Left lung (tissue), 10 donors: ENCODE measurements around the gene OR10J4. TPM values are rescaled to one million over a fixed set of nuclear protein-coding genes. Genes with fewer than 3 reads are reported as not detected.
A peak's percentile ranks its signal among the peaks of the same experiment; 100 is the strongest.
"Not testable (repeated sequence)": the region's sequence is repeated elsewhere in the genome, so short reads cannot be mapped to it uniquely, and the experiment has no call there.

Experiments
- ATAC-seq: fragments of 200-7000 bp; cut with Tn5 transposase; one replicate; pipeline ENCODE4 v1.9.1; 2020; ENCODE audit warnings: moderate library complexity
- DNase-seq, 4 donors: peaks; one replicate each; pipeline ENCODE4 v3.0.0-alpha.2; 2013 to 2020
- H3K27ac ChIP-seq, 2 donors: fragments of 200-600 bp; sonication (generic) in 1 of 2; one replicate each; pipeline versions ENCODE4 v1.5.0 to v1.8.0; 2020 to 2021
- H3K27me3 ChIP-seq, 2 donors: fragments of 200-600 bp; sonication (generic) in 1 of 2; one replicate each; pipeline versions ENCODE4 v1.5.0 to v1.8.0; 2020 to 2021
- H3K36me3 ChIP-seq, 2 donors: fragments of 200-600 bp; sonication (generic) in 1 of 2; one replicate each; pipeline versions ENCODE4 v1.5.0 to v1.8.0; 2020 to 2021
- H3K4me1 ChIP-seq, 2 donors: fragments of 200-600 bp; one replicate each; pipeline ENCODE4 v1.8.0; 2021
- H3K4me3 ChIP-seq, 2 donors: fragments of 200-600 bp; sonication (generic) in 1 of 2; one replicate each; pipeline versions ENCODE4 v1.5.0 to v1.8.0; 2020 to 2021; ENCODE audit warnings: mild to moderate bottlenecking in 1 of 2
- H3K9me3 ChIP-seq, 2 donors: fragments of 200-600 bp; sonication (generic) in 1 of 2; one replicate each; pipeline versions ENCODE4 v1.5.0 to v1.8.0; 2020 to 2021
- intact Hi-C, 2 donors: fragments of 100-400 bp; cut with DNase I; formaldehyde crosslinking; loops; one replicate each; pipeline versions ENCODE4 v1.11.2 to v1.14.2; 2022
- polyA plus RNA-seq, 6 donors: library from polyadenylated mRNA; unstranded; fragments of 120-200 nt; gene quantifications; one replicate each; pipeline ENCODE4 v1.2.1, GENCODE V29; 2013; ENCODE audit not compliant: insufficient read length in 6 of 6
- total RNA-seq, 2 donors: library from RNA; stranded (reverse); fragmentation: NEBNext Ultra II Directional; extraction: Animal tissue kit (Norgen Biotek cat#: 25700); gene quantifications; one replicate each; pipeline ENCODE4 v1.2.1, GENCODE V29; 2021
- TF ChIP-seq, protein P1 (sequence below), 2 donors: fragments of 200-600 bp; sonication (generic) in 1 of 2; IDR thresholded peaks; one replicate each; pipeline versions ENCODE4 v1.5.0 to v1.8.0; 2021; ENCODE audit warnings: antibody characterized with exemption in 2 of 2
- donor health status: DM: no; HTN: yes; CAD: no.
- donor health status: DM: no; HTN: no; CAD: no.

The OR10J4 gene
- total and polyA plus RNA-seq, 8 donors, result not detected

DNA sequence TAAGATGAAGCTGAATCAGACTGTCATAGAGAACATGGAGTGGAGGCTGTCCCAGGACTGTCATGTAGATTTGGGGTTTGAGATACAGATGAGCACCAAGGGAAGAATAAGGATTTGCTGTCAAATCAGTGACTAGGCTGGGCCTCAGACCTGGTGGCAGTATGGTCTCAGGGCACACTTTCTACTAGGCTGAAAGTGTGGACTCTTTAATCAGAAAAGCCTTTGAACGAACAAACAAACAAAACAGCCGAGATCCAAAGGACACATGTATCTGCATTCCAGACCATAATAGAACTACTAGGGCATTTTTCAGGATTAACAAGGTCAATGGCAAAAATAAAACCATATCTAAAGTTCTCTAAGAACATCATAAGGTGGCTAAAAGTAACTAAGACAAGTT lies 10.4 kb downstream of the OR10J4 start:
- DNase-seq (no peak), ATAC-seq (no peak)
- Histone ChIP-seq H3K4me3 (no peak overlapping the region), H3K27me3 (no peaks in the 10 kb centered on the region), H3K4me1 (no peaks in the 10 kb centered on the region), H3K36me3 (no peaks in the 10 kb centered on the region), H3K27ac (no peak overlapping the region), H3K9me3 (no peaks in the 10 kb centered on the region)
- intact Hi-C loops, result no loop called here
- TF ChIP-seq, protein P1, sequence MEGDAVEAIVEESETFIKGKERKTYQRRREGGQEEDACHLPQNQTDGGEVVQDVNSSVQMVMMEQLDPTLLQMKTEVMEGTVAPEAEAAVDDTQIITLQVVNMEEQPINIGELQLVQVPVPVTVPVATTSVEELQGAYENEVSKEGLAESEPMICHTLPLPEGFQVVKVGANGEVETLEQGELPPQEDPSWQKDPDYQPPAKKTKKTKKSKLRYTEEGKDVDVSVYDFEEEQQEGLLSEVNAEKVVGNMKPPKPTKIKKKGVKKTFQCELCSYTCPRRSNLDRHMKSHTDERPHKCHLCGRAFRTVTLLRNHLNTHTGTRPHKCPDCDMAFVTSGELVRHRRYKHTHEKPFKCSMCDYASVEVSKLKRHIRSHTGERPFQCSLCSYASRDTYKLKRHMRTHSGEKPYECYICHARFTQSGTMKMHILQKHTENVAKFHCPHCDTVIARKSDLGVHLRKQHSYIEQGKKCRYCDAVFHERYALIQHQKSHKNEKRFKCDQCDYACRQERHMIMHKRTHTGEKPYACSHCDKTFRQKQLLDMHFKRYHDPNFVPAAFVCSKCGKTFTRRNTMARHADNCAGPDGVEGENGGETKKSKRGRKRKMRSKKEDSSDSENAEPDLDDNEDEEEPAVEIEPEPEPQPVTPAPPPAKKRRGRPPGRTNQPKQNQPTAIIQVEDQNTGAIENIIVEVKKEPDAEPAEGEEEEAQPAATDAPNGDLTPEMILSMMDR (IDR thresholded peaks at IDR 0.05), result no peak

DNA sequence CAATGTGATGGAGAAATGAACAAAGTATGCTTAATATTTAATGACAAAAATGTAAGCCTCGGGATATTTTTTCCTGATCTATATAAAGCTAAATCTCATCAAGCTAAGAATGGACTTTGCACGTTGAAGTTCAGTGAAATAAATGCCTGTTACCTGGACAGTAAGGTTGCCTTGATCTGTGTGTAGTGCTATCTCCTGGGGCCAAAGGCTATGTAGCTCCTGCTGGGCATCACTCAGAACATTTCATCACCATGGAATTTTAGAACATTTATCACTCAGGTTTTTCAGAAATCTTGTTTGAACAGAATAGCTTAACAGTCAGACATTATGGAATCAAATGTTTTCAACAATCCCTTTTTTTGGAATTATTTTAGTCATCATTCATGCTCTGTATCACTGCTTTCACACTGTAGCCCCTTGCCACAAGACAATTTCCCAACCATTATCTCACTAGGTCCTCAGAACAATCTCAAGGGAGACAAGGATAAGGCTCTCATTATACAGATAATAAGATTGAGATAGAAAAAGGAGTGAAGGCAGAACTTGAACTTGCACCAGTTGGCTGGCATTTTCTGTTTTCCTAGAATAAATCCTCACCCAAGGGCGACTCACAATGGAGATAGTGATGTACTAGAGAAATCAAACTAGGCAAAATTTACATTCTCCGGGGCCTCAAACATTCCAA lies 11.2 kb downstream of the OR10J4 start:
- ATAC-seq, result no peak
- Histone ChIP-seq H3K4me1 (no peaks in the 10 kb centered on the region), H3K27me3 (no peaks in the 10 kb centered on the region), H3K4me3 (no peak overlapping the region), H3K27ac (no peak overlapping the region), H3K9me3 (no peaks in the 10 kb centered on the region), H3K36me3 (no peaks in the 10 kb centered on the region)
- TF ChIP-seq, protein P1 (IDR thresholded peaks at IDR 0.05), result no peak
- intact Hi-C loops, result no loop called here
- no peak for DNase-seq

DNA sequence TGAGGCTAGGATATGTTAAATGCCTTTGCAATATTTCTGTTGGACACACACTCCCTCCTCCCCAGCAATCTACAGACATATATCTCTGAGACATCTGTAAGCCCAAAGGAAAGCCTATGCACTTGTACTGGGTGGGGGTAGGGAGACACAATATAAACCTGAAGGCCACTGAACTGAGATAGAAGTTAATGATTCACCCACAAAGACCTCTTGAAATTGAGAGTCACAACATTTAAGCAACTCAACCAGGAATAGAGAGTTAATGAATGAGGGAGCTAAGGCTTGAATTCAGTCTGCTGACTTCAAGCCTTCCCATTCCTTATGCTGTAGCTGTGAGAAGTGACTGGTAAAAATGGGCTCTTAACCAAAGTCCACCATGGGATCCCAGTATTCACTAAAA lies 12.5 kb downstream of the OR10J4 start:
- H3K36me3 ChIP-seq, result no peaks in the 10 kb centered on the region
- H3K4me3 ChIP-seq, result no peak overlapping the region
- H3K27me3 ChIP-seq, result no peaks in the 10 kb centered on the region
- H3K27ac ChIP-seq, result no peak overlapping the region
- ATAC-seq, result peak; percentile 54
- DNase-seq, result peak in 1 of 4 donors; percentile 3
- intact Hi-C loops, result no loop called here
- TF ChIP-seq, protein P1 (IDR thresholded peaks at IDR 0.05), result no peak
- H3K4me1 ChIP-seq, result no peaks in the 10 kb centered on the region
- H3K9me3 ChIP-seq, result peaks cover 0 to 4% of the 10 kb centered on the region in 2 donors

DNA sequence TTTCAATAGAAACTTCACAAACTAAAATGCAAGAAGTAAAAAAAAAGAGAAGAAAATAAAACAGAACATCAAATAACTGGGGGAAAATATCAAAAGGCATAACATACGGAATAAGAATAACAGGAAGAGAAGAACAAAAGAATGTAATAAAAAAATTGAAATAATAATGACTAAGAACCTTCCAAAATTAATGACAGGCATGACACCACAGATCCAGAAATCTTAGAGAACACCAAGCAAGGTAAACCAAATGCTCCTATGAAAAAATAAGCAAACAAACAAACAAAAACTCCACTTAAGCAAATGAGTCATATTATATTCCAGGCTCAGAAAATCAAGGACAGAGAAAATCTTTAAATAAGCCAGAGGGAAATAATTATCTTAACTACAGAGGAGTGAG lies 16.2 kb downstream of the OR10J4 start:
- no peak for DNase-seq
- Histone ChIP-seq H3K4me1 (no peaks in the 10 kb centered on the region), H3K36me3 (no peaks in the 10 kb centered on the region), H3K9me3 (peaks cover 0 to 8% of the 10 kb centered on the region in 2 donors), H3K27ac (no peak overlapping the region), H3K27me3 (no peaks in the 10 kb centered on the region), H3K4me3 (no peak overlapping the region)
- no peak for ATAC-seq
- TF ChIP-seq, protein P1 (IDR thresholded peaks at IDR 0.05), result no peak
- intact Hi-C loops, result no loop called here

DNA sequence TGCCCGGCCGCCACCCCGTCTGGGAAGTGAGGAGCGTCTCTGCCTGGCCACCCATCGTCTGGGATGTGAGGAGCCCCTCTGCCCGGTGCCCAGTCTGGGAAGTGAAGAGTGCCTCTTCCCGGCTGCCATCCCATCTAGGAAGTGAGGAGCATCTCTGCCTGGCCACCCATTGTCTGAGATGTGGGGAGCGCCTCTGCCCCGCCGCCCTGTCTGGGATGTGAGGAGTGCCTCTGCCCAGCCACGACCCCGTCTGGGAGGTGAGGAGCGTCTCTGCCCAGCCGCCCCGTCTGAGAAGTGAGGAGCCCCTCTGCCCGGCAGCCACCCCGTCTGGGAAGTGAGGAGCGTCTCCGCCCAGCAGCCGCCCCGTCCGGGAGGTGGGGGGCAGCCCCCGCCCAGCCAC lies 17.6 kb downstream of the OR10J4 start:
- H3K4me3 ChIP-seq, H3K27me3 ChIP-seq, intact Hi-C loops, H3K4me1 ChIP-seq, DNase-seq, H3K27ac ChIP-seq, H3K9me3 ChIP-seq, H3K36me3 ChIP-seq, ATAC-seq: not testable (repeated sequence)

DNA sequence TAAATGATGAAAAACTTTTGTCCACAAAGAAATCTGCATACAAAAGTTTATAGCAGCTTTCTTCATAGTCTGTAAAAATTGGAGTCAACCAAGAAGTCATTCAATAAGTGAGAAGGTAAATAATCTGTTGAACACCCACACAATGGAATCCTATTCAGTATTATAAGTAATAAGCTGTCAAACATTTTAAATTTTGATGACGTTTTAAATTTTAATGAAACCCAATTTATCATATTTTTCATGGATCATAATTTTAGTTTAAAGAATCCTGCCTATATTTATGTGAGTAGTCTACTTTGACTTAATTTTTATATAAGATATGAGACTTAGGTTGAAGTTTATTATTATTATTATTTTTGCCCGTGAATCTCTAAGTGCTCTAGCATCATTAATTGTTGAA lies 27.5 kb downstream of the OR10J4 start:
- Histone ChIP-seq H3K27me3 (no peaks in the 10 kb centered on the region), H3K9me3 (peaks cover 0 to 17% of the 10 kb centered on the region in 2 donors), H3K4me1 (no peaks in the 10 kb centered on the region), H3K4me3 (no peak overlapping the region), H3K27ac (no peak overlapping the region), H3K36me3 (no peaks in the 10 kb centered on the region)
- TF ChIP-seq, protein P1 (IDR thresholded peaks at IDR 0.05), result no peak
- DNase-seq (no peak), ATAC-seq (no peak)
- intact Hi-C loops, result no loop called here
